DND-41 (cell line): ENCODE data around the gene DEFB132.

Experiments used
- ATAC-seq: fragments of 200-7000 bp; cut with Tn5 transposase; 3 replicates; pipeline ENCODE4 v1.9.1; 2021; ENCODE audit warnings: low read depth; ENCODE audit not compliant: insufficient read depth
- DNase-seq: peaks from one replicate; pipeline ENCODE4 v3.0.0-alpha.2; 2020
- H2AFZ ChIP-seq: 2 replicates; pipeline ENCODE4 v1.6.0; 2012; ENCODE audit warnings: low read depth, low read length
- H3K27ac ChIP-seq: 2 replicates; pipeline ENCODE4 v1.5.1; 2012; ENCODE audit warnings: low read length, inconsistent platforms
- H3K27me3 ChIP-seq: fragments of 200-600 bp; sonication (generic); 2 replicates; pipeline ENCODE4 v1.6.0; 2012; ENCODE audit warnings: low read length, mild to moderate bottlenecking, inconsistent platforms; ENCODE audit not compliant: insufficient read depth, poor library complexity
- H3K36me3 ChIP-seq: 2 replicates; pipeline ENCODE4 v1.5.1; 2012; ENCODE audit warnings: low read length, inconsistent platforms; ENCODE audit not compliant: insufficient read depth
- H3K4me1 ChIP-seq: 2 replicates; pipeline ENCODE4 v1.5.1; 2012; ENCODE audit warnings: mild to moderate bottlenecking, low read length; ENCODE audit not compliant: insufficient read depth
- H3K4me2 ChIP-seq: 2 replicates; pipeline ENCODE4 v1.6.0; 2012; ENCODE audit warnings: mild to moderate bottlenecking, moderate library complexity, low read length, inconsistent platforms; ENCODE audit not compliant: insufficient read depth
- H3K4me3 ChIP-seq, 2 experiments: fragments of 200-600 bp in 1 of 2; shearing (Covaris generic) in 1 of 2; 2 replicates each; pipeline ENCODE4 v1.5.1; 2012 to 2016; ENCODE audit warnings: inconsistent platforms in 2 of 2, low read length in 2 of 2, mild to moderate bottlenecking in 2 of 2, low read depth in 1 of 2, moderate library complexity in 1 of 2
- H3K79me2 ChIP-seq: 2 replicates; pipeline ENCODE4 v1.6.0; 2012; ENCODE audit warnings: low read length, inconsistent platforms; ENCODE audit not compliant: insufficient read depth
- H3K9ac ChIP-seq: 2 replicates; pipeline ENCODE4 v1.6.0; 2012; ENCODE audit warnings: low read depth, mild to moderate bottlenecking, inconsistent platforms, low read length, moderate library complexity
- H3K9me3 ChIP-seq: 2 replicates; pipeline ENCODE4 v1.5.1; 2012; ENCODE audit warnings: low read length, moderate library complexity, mild to moderate bottlenecking, inconsistent platforms; ENCODE audit not compliant: insufficient read depth, severe bottlenecking
- H4K20me1 ChIP-seq: 2 replicates; pipeline ENCODE4 v1.6.0; 2012; ENCODE audit warnings: low read length; ENCODE audit not compliant: insufficient read depth
- CTCF ChIP-seq: IDR thresholded peaks from 2 replicates; pipeline ENCODE4 v1.5.1; 2012; ENCODE audit warnings: borderline replicate concordance, low read length, moderate library complexity, mild to moderate bottlenecking; ENCODE audit not compliant: poor library complexity, severe bottlenecking; ENCODE audit errors: extremely low read depth
- EZH2 ChIP-seq: IDR thresholded peaks from 3 replicates; pipeline ENCODE4 v1.6.1; 2012; ENCODE audit warnings: borderline replicate concordance, low read depth, mild to moderate bottlenecking, moderate library complexity, low read length, inconsistent platforms; ENCODE audit not compliant: severe bottlenecking

Gene DEFB132

GRCh38 chr20:288956-289692 is 31.6 kb downstream of the DEFB132 start:
- H3K9me3 ChIP-seq = no peaks in the 10 kb centered on the region
- no peaks in the 10 kb centered on the region for H3K27me3 ChIP-seq
- DNase-seq (no peak), ATAC-seq (no peak)
- peaks cover 3% of the 10 kb centered on the region; the same call in 1 of the 2 replicates for H3K36me3 ChIP-seq
- H3K4me1 ChIP-seq = peaks cover 31% of the 10 kb centered on the region
- TF ChIP-seq CTCF = no peak
- TF ChIP-seq EZH2 = no peak
- peaks cover 9% of the 10 kb centered on the region; the same call in 1 of the 2 replicates for H3K79me2 ChIP-seq
- no peaks in the 10 kb centered on the region for H4K20me1 ChIP-seq
- H2AFZ ChIP-seq = peak overlapping the region; percentile 94
- peak overlapping the region; percentile 76 for H3K9ac ChIP-seq
- no peak overlapping the region for H3K27ac ChIP-seq
- H3K4me3 ChIP-seq = peak overlapping the region; percentile 54 to 73; a peak in 3 of 4 replicates
- peak overlapping the region; percentile 88 for H3K4me2 ChIP-seq

GRCh38 chr20:289693-290083 is 32.2 kb downstream of the DEFB132 start:
- Histone ChIP-seq H4K20me1 (no peaks in the 10 kb centered on the region), H3K36me3 (peaks cover 3% of the 10 kb centered on the region; the same call in 1 of the 2 replicates), H3K4me3 (peak overlapping the region; percentile 54 to 73; a peak in 3 of 4 replicates), H3K4me2 (peak overlapping the region; percentile 88), H3K27me3 (no peaks in the 10 kb centered on the region), H3K27ac (peak overlapping the region; percentile 76), H3K4me1 (peaks cover 31% of the 10 kb centered on the region), H3K9me3 (no peaks in the 10 kb centered on the region), H3K9ac (peak overlapping the region; percentile 76), H3K79me2 (peaks cover 9% of the 10 kb centered on the region; the same call in 1 of the 2 replicates), H2AFZ (peak overlapping the region; percentile 94)
- TF ChIP-seq CTCF = no peak
- TF ChIP-seq EZH2 = no peak
- ATAC-seq (no peak), DNase-seq (no peak)

GRCh38 chr20:290084-290831 is 32.7 kb downstream of the DEFB132 start, which contains the start of gene C20orf96:
Gene C20orf96, minus strand, starts transcription at chr20:290750. Its CDS starts 140 bp downstream, at chr20:290610.
- peaks cover 9% of the 10 kb centered on the region; the same call in 1 of the 2 replicates for H3K79me2 ChIP-seq

More at GRCh38 chr20:290084-290831, 32.7 kb downstream of the DEFB132 start, which contains the start of gene C20orf96:
- no peaks in the 10 kb centered on the region for H4K20me1 ChIP-seq
- ATAC-seq = peak; percentile 87
- H3K4me2 ChIP-seq = peak within 1 kb of the TSS; percentile 88
- no peaks in the 10 kb centered on the region for H3K9me3 ChIP-seq
- peaks cover 31% of the 10 kb centered on the region for H3K4me1 ChIP-seq
- H2AFZ ChIP-seq = peak within 1 kb of the TSS; percentile 94
- DNase-seq = peak; percentile 92
- H3K36me3 ChIP-seq = peaks cover 3% of the 10 kb centered on the region; the same call in 1 of the 2 replicates
- TF ChIP-seq EZH2 (no peak), CTCF (peak; percentile 40)
- H3K27ac ChIP-seq = peak within 1 kb of the TSS; percentile 76
- peak within 1 kb of the TSS; percentile 76 for H3K9ac ChIP-seq
- H3K27me3 ChIP-seq = no peaks in the 10 kb centered on the region
- H3K4me3 ChIP-seq = peak within 1 kb of the TSS; percentile 54 to 73
